HepG2 (cell line): ENCODE data around the gene RPS6KB2. TPM values are rescaled to one million over a fixed set of nuclear protein-coding genes. Genes with fewer than 3 reads are reported as not detected.

ENCODE experiments used
- ARNTL ChIP-seq: sonication (generic); formaldehyde crosslinking; IDR thresholded peaks from 2 replicates; pipeline ENCODE4 v1.4.0; 2020; ENCODE audit warnings: mild to moderate bottlenecking, missing genetic modification reagents
- CHCHD3 ChIP-seq: sonication (generic); formaldehyde crosslinking; IDR thresholded peaks from 2 replicates; pipeline ENCODE4 v1.8.0; 2022; ENCODE audit warnings: mild to moderate bottlenecking, missing genetic modification reagents, moderate library complexity
- FOXK2 ChIP-seq: fragments of 450-650 bp; IDR thresholded peaks from 2 replicates; pipeline ENCODE4 v1.6.1; 2016
- HHEX ChIP-seq: IDR thresholded peaks from 2 replicates; pipeline ENCODE4 v1.6.1; 2016; ENCODE audit warnings: control low read depth
- HNRNPH1 ChIP-seq: fragments of 200-400 bp; formaldehyde crosslinking; optimal IDR thresholded peaks from 2 replicates; pipeline ENCODE3; 2017; ENCODE audit warnings: mild to moderate bottlenecking, low read depth, low read length
- KDM3A ChIP-seq: IDR thresholded peaks from 2 replicates; pipeline ENCODE4 v1.6.1; 2018; ENCODE audit warnings: low read depth, missing compliant biosample characterization
- PATZ1 ChIP-seq: sonication (generic); formaldehyde crosslinking; IDR thresholded peaks from 2 replicates; pipeline ENCODE4 v1.4.0; 2020; ENCODE audit warnings: missing genetic modification reagents
- TAF15 ChIP-seq: fragments of 200-400 bp; formaldehyde crosslinking; IDR thresholded peaks from one replicate; pipeline ENCODE4 v1.6.1; 2018; ENCODE audit warnings: mild to moderate bottlenecking, low read depth, low read length; ENCODE audit not compliant: poor library complexity, severe bottlenecking
- TFDP1 ChIP-seq: IDR thresholded peaks from 2 replicates; pipeline ENCODE4 v1.6.1; 2016; ENCODE audit warnings: missing compliant biosample characterization, missing genetic modification reagents, borderline replicate concordance
- TRIM22 ChIP-seq: fragments of 450-650 bp; IDR thresholded peaks from 2 replicates; pipeline ENCODE4 v1.6.1; 2017
- ZBTB33 ChIP-seq: sonication (generic); formaldehyde crosslinking; IDR thresholded peaks from 2 replicates; pipeline ENCODE4 v1.4.0; 2020; ENCODE audit warnings: missing genetic modification reagents
- ZNF142 ChIP-seq: sonication (generic); formaldehyde crosslinking; IDR thresholded peaks from 2 replicates; pipeline ENCODE4 v1.4.0; 2020; ENCODE audit warnings: missing genetic modification reagents
- ZNF274 ChIP-seq: sonication (generic); formaldehyde crosslinking; IDR thresholded peaks from 2 replicates; pipeline ENCODE4 v1.5.1; 2020; ENCODE audit warnings: mild to moderate bottlenecking, missing genetic modification reagents
- ZNF652 ChIP-seq: IDR thresholded peaks from 2 replicates; pipeline ENCODE4 v1.6.1; 2016; ENCODE audit warnings: low read depth, borderline replicate concordance
- ZNF772 ChIP-seq: sonication (generic); formaldehyde crosslinking; IDR thresholded peaks from 2 replicates; pipeline ENCODE4 v1.5.0; 2020; ENCODE audit warnings: mild to moderate bottlenecking, missing genetic modification reagents
- ZNF782 ChIP-seq: sonication (generic); formaldehyde crosslinking; IDR thresholded peaks from 2 replicates; pipeline ENCODE4 v1.4.0; 2020; ENCODE audit warnings: missing genetic modification reagents, mild to moderate bottlenecking, borderline replicate concordance
- polyA plus RNA-seq, 8 experiments: library from polyadenylated mRNA; depleted of rRNA in 3 of 8; stranded (reverse) in 7 of 8; unstranded in 1 of 8; fragments of >200 nt; fragmentation: Illumina TruSeq in 4 of 8; extraction: Trizol in 4 of 8; gene quantifications; 2 replicates each; pipeline versions ENCODE4 v1.2.1 to v1.2.3, GENCODE V29; 2011 to 2016; ENCODE audit warnings: low read depth in 4 of 8, missing spikeins in 1 of 8, mixed read lengths in 1 of 8; ENCODE audit not compliant: insufficient read depth in 1 of 8
- total RNA-seq, 5 experiments: library from RNA; depleted of rRNA; stranded (reverse); fragments of >200 nt; fragmentation: Illumina TruSeq; extraction: Trizol; gene quantifications; 2 replicates each; pipeline ENCODE4 v1.2.3, GENCODE V29; 2016; ENCODE audit warnings: low read depth in 1 of 5

Gene RPS6KB2
- total and polyA plus RNA-seq, 2 of the 13 experiments (the other 11 are each of a cell fraction or from before 2014, with no cell fraction given), result 52.9 to 54.8 TPM

GRCh38 chr11:67428052-67429001 is at the start of gene RPS6KB2 (continued):
- no peak; the same call in 1 of the 2 replicates for TF ChIP-seq ZNF772 (CRISPR knock-in tag)
- no peak for TF ChIP-seq ZNF652
- TF ChIP-seq FOXK2, result peak; percentile 21; the same call in 1 of the 2 replicates
- TF ChIP-seq TAF15, result no peak
- no peak for TF ChIP-seq TRIM22
- no peak for TF ChIP-seq KDM3A (CRISPR knock-in tag)
- no peak for TF ChIP-seq CHCHD3 (CRISPR knock-in tag)
- no peak; the same call in 1 of the 2 replicates for TF ChIP-seq ZNF142 (CRISPR knock-in tag)
- no peak for TF ChIP-seq HHEX (CRISPR knock-in tag)
- peak; percentile 94 for TF ChIP-seq PATZ1 (CRISPR knock-in tag)
- TF ChIP-seq HNRNPH1, result no peak
- peak; percentile 74 for TF ChIP-seq ARNTL (CRISPR knock-in tag)
- peak; percentile 65; the same call in 1 of the 2 replicates for TF ChIP-seq TFDP1 (CRISPR knock-in tag)
- TF ChIP-seq ZBTB33 (CRISPR knock-in tag), result 0 out of 2 replicates have a peak, but pooled peaks have one; percentile 36
- no peak for TF ChIP-seq ZNF274 (CRISPR knock-in tag)
- no peak; the same call in 1 of the 2 replicates for TF ChIP-seq ZNF782 (CRISPR knock-in tag)
